Stimulated activated CD4-positive, alpha-beta T cell treated with anti-CD3 and anti-CD28 coated beads, Interleukin-12 subunit alpha, Interleukin-12 subunit beta, amount 100 ng/mL, for 4 hours (primary cell): ENCODE data around the gene COL23A1.

Experiments
- DNase-seq: peaks from one replicate; pipeline ENCODE4 v3.0.0-alpha.2; 2020

COL23A1 gene

DNA sequence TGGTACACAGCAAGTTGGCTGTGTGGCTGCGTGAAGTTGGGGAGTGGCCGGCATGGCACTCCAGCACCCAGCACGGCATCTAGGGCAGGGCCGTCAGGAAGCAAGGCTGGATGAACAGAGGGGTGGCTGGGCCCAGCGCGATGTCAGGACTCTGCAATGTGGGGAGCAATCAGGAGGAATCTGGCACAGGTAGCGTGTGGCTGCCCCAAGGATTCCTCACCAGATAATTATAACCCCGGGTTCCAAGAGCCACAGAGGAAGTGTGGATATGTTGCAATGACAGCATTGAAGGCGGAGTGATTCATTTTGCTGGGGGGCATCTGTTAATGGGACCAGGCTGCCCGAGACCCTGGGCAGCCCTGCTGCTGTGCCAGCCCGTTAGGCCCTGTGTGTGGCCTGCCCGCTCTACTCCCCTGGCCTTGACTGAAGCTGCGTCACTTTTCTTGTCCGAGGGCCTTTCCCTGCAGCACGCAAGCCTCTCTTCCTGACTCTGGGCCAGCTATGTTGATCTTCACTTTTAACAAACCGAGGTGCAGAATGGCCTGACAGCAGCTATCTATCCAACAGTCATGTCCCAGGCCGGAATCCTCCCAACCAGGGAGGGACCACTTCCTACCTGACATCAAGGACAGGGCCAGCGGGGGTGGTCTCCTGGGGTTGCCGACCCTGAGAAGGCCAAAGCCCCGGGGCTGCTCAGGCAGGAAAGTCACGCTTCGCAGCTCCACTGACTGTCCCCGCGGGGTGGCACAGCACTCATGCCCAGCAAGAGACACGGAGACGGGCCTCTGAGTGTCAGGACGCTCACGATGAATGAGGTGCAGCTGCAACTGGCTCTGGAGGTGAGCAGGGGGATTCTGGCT, 239.6 kb downstream of the COL23A1 start:
- no peak for DNase-seq

- no peak for DNase-seq
These were observed 240.4 kb downstream of the COL23A1 start for GRCh38 chr5:178349625-178350353.

DNA sequence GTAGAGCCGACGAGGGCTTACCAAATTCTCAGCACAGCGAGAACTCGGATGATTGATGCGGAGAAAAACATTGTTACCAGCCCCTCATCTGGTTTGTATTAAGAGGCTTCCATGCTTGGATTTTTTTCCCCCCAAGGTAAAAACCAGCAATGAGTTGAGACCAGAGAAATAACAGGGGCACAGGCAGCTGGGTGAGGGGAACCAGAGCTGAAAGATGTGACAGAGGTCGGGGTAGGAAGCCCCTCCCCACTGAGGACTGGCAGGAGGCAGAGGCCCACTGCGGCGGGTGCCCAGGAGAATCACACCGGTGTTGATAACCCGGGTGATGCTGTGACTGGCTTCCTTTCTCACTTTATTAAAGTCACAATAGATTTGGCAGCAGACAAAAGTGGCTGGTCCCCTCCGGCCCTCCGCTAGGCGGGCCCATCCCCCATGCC, 241.1 kb downstream of the COL23A1 start:
- DNase-seq, result no peak

GRCh38 chr5:178348356-178349074, 241.7 kb downstream of the COL23A1 start:
- no peak for DNase-seq

GRCh38 chr5:178347956-178348355, 242.2 kb downstream of the COL23A1 start:
- no peak for DNase-seq

DNA sequence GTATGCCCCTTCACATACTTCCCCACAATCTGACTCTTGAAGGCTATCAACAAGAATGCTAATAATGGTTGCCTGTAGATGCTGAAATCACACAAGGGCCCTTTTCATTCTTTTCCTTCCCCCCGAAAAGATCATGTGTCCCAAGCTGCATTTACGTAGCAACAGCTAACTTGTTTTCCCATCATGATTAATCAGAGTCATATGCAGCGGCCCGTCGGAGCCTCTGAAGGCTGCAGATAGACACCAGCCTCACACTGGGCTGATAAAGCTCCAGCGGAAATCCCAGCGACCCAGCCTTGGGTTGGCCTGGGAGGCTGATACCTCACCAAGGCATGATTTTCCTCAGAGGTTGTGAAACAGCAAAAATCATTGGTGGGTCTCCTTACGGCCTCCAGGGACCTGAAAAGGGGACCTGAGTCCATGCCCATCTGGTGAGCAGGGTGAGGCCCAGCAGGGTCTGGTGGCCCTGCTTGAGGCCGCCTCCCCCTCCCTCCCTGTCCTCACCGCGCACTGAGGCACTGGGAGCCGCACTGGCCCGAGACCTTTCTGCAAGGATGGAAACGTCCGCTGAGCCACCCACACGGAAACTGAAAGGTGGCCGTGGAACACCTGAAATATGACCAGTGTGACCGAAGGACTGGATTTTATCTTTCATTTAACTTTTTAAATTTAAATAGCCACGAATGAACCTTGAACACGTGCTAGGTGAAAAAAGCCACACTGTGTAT, 243.4 kb downstream of the COL23A1 start:
- no peak for DNase-seq

DNA sequence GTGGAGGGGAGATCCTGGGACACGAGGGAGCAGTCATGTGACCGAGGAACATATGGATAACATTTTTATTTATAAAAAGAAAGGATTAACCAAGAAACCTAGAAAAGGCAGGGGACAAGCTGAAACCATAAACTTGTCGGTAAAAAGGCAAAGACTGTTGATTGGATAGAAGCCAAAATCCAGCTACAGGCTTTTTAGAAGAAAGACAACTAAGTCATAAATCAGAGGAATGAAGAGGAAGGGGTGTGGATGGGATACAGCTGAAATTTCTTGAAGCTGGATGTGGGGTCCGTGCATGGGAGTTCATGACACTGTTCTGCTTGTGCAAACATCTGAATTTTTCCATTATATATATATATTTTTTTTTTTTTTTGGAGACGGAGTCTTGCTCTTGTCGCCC, 246.9 kb downstream of the COL23A1 start:
- no peak for DNase-seq

DNA sequence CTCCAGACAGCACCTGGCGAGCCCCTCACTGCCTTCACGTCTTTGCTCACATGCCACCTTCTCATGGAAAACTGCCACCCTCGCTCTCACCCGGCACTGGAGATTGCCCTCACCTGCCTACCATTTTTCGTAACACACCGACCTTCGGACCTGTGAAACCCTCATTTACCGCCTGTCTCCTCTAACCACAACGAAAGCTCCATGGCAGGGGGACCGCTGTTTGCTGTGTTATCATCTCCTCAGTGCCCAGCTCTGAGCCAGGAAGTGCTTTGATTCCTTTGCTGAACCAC, 248.4 kb downstream of the COL23A1 start:
- DNase-seq, result no peak

DNA sequence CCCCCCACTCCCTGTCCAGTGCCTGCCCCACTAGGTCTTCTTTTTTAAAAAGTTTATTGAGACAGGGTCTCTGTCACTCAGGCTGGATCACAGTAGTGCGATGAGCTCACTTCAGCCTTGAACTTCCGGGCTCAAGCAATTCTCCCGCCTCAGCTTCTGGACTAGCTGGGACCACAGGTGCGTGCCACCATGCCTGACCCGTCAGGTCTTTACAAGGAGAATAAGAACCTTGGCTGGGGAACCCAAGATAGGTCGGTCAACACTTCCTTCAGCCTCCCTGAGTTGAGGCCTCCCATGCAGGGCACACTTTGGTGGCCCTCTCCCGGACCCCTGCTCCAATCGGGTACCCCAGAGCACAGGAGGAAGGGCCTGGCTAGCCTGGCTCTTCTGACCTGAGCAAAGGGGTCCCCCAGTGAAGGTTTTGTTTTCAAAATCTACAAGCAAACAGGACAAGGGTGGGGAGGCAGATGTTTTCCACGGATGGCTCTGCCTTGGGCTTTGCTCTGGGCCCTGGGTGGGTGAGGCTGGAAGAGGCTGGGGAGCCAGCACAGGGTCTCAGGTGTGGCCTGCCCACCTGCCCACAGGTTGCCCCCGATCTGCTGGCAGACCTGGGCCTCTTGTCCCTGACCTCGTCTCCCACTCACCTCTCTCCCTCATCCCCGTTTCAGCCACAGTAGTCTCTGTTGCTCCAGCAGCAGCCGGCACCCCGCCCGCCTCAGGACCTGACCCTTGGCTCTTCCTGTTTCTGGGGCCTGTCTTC, 248.9 kb downstream of the COL23A1 start:
- no peak for DNase-seq

DNA sequence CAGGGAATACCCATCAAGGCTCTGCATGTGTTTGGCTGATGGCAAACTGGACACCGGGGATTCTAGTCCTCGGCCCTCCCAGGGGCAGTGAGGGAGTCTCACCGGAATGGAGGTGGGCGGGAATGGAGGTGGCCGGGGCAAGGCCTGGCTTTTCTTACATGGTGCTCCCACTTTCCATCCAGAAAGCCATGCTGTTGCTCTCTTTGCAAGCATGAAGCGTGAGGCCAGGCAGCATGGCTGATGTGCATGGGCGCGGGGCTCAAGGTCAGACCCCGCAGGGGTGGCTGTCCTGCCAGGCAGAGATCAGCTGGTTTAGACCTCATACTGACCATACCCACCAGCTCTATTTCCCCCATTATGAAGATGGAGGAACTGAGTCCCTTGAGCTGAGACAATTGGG, 249.6 kb downstream of the COL23A1 start:
- DNase-seq, result no peak

GRCh38 chr5:178340187-178340586, 250.0 kb downstream of the COL23A1 start:
- DNase-seq, result no peak

GRCh38 chr5:178339272-178339671, 250.9 kb downstream of the COL23A1 start:
- DNase-seq, result no peak

GRCh38 chr5:178338750-178339144, 251.4 kb downstream of the COL23A1 start:
- DNase-seq, result no peak

DNA sequence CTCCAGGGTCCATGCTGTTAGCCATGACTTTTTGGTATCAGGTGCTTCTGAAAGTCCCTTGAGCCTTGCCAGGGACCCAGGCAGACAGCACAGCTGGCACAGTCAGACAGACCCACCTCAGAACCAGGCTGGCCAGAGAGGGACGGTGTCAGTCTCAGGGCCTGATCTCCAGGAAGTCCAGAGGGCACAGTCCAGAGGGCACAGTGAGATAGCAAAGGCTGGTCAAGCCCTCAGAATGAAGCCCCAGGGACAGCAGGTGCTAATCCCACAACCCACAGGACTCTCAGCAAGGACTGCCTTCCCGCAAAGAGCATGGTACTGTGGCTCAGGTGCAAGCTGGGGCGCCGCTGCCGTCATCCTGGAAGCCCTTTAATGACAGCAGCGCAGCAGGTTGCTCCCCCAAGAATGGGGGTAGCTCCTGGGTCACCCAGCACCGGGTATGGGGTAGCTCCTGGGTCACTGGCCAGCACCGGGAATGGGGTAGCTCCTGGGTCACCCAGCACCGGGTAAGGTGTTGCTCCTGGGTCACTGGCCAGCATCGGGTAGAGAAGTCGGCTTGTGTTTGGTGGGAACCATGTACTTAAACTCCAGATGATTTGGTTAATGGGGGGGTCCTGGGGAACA, 252.0 kb downstream of the COL23A1 start:
- no peak for DNase-seq

- DNase-seq, result no peak
These were observed 252.9 kb downstream of the COL23A1 start for GRCh38 chr5:178337334-178337741.

DNA sequence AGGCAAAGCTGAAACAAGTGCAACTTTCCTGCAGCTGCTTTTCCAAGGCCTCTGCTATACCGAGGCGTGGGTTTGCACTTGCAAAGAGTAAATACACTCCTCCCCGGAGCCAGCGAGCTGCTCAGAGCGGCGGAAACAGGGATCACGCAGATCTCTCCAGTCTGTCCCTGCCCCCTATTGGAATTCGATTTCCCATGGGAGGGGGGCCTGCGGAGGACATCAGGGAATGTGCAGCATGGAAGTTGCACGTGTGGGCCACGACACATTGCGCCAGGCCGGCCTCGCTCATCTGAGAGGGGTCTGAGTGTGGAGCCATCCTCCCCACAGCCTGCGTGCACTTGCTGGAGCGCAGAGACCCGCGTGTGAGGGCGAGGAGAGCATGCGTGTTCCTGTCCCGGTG, 253.3 kb downstream of the COL23A1 start:
- DNase-seq, result no peak

GRCh38 chr5:178335302-178336030, 254.7 kb downstream of the COL23A1 start:
- no peak for DNase-seq

- no peak for DNase-seq
These were observed 255.3 kb downstream of the COL23A1 start for GRCh38 chr5:178334861-178335260.

DNA sequence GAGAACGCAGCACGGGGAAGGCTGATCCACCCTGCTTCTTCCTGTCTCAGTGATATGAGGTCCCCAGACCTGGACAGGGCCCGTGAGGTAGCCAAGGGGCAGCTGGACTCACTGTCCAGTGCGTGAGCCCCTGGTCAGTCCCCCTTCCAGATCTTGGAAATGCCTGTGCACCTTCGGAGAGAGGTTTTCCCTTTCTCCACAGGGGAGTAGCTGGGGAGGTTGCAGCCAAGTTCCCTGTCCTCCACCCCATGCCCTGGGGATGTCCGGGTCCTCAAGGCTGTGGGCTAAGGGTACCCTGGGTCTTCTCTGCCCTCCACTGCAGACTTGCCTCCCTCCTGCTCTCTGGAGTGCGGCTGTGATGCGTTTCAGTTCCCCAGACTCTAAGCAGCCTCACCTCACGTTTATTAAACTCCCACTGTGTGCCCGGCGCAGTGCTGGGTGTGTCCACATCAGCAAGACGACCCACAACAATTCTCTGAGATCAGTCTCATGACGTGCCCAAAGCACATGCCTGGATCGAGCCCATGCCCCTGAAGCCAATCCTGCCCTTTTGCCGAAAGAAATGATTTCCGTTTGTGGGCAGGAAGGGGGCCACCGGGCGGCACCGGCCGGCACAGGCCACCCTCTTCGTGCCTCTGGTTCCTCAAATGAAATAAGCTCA, 256.2 kb downstream of the COL23A1 start:
- no peak for DNase-seq

DNA sequence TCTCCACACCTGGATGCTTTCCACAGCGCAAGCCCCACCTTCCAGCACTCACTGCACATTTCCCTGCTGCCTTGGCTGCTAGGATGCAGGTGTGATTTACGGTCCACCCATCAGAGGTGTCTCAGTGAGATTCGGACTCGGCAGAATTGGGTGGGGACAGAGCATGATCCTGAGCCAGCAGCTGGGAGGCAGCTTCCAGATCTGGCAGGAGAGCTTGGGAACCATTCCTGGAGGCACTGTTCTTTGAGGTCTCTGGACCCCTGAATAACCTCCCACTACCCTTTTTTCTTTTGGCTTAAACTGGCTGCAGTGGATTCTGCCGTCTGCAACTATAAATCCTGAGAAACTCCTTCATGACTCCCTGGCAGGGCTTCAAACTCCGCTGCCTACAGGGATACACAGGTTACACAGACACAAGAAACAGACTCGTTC, 258.0 kb downstream of the COL23A1 start:
- no peak for DNase-seq
